Ishikawa (cell line): ENCODE data around the gene PCDHGA2.

Experiments
- CEBPB ChIP-seq: IDR thresholded peaks from 2 replicates; pipeline ENCODE4 v1.6.1; 2012
- CREB1 ChIP-seq: IDR thresholded peaks from 2 replicates; pipeline ENCODE4 v1.6.1; 2012; ENCODE audit warnings: low read depth
- EGR1 ChIP-seq: IDR thresholded peaks from 2 replicates; pipeline ENCODE4 v1.6.1; 2012
- EP300 ChIP-seq: IDR thresholded peaks from 2 replicates; pipeline ENCODE4 v1.6.1; 2012; ENCODE audit warnings: borderline replicate concordance
- FOXM1 ChIP-seq: IDR thresholded peaks from 2 replicates; pipeline ENCODE4 v1.6.1; 2012; ENCODE audit warnings: low read depth, borderline replicate concordance
- MAX ChIP-seq: IDR thresholded peaks from 2 replicates; pipeline ENCODE4 v1.6.1; 2012
- NFIC ChIP-seq: IDR thresholded peaks from 2 replicates; pipeline ENCODE4 v1.6.1; 2012
- RAD21 ChIP-seq: IDR thresholded peaks from 2 replicates; pipeline ENCODE4 v1.6.1; 2012; ENCODE audit warnings: low read depth
- REST ChIP-seq: IDR thresholded peaks from 2 replicates; pipeline ENCODE4 v1.6.1; 2012; ENCODE audit warnings: low read depth, mild to moderate bottlenecking
- TAF1 ChIP-seq: IDR thresholded peaks from 2 replicates; pipeline ENCODE4 v1.6.1; 2012; ENCODE audit warnings: low read depth, mild to moderate bottlenecking
- TCF12 ChIP-seq: IDR thresholded peaks from 2 replicates; pipeline ENCODE4 v1.6.1; 2012; ENCODE audit warnings: low read depth
- TEAD4 ChIP-seq: IDR thresholded peaks from 2 replicates; pipeline ENCODE4 v1.6.1; 2012
- USF1 ChIP-seq: IDR thresholded peaks from 2 replicates; pipeline ENCODE4 v1.6.1; 2012
- YY1 ChIP-seq: IDR thresholded peaks from 2 replicates; pipeline ENCODE4 v1.6.1; 2012; ENCODE audit warnings: low read depth
- ZBTB7A ChIP-seq: IDR thresholded peaks from 2 replicates; pipeline ENCODE4 v1.6.1; 2012; ENCODE audit warnings: low read depth

The PCDHGA2 gene

GRCh38 chr5:141326088-141326854, 12.3 kb upstream of the PCDHGA2 start:
- TF ChIP-seq YY1 (no peak), FOXM1 (no peak), CREB1 (no peak), RAD21 (peak; percentile 28; the same call in 1 of the 2 replicates), TEAD4 (no peak), EGR1 (no peak)

- TF ChIP-seq EGR1 (no peak), USF1 (no peak), CEBPB (no peak), NFIC (no peak), CREB1 (no peak), MAX (no peak), YY1 (no peak), ZBTB7A (no peak), TCF12 (no peak), EP300 (no peak)
These were observed 10.3 kb upstream of the PCDHGA2 start for GRCh38 chr5:141328231-141328630.

- TF ChIP-seq CREB1 (no peak), TEAD4 (no peak), TAF1 (no peak), RAD21 (peak; percentile 46), EGR1 (no peak), ZBTB7A (no peak)
These were observed 8.1 kb upstream of the PCDHGA2 start, which contains the start of gene PCDHGA1 for GRCh38 chr5:141330299-141331080. Gene PCDHGA1 (plus strand): TSS chr5:141330514.

- no peak for TF ChIP-seq ZBTB7A
- no peak for TF ChIP-seq TCF12
- TF ChIP-seq FOXM1 = no peak
- no peak for TF ChIP-seq REST
- TF ChIP-seq TEAD4 = no peak
- no peak for TF ChIP-seq EGR1
- TF ChIP-seq TAF1 = no peak
These were observed 4.2 kb downstream of the PCDHGA2 start for GRCh38 chr5:141342773-141343172.

GRCh38 chr5:141343242-141343952, 4.8 kb downstream of the PCDHGA2 start, which contains the start of gene PCDHGA3:
Gene PCDHGA3 (plus strand): TSS chr5:141343829. CDS start chr5:141344034, 205 bp downstream.
- TF ChIP-seq NFIC (no peak), ZBTB7A (no peak), TCF12 (no peak), TEAD4 (no peak), REST (no peak), CEBPB (no peak), MAX (no peak), USF1 (no peak), YY1 (no peak), EP300 (no peak), FOXM1 (no peak), CREB1 (no peak), EGR1 (no peak), TAF1 (no peak), RAD21 (no peak)
